K562 (cell line): ENCODE data around the gene SIRT7. TPM values are rescaled to one million over a fixed set of nuclear protein-coding genes. Genes with fewer than 3 reads are reported as not detected.
A peak's percentile ranks its signal among the peaks of the same experiment; 100 is the strongest.

Experiments used
- CHD7 ChIP-seq: fragments of 200-600 bp; sonication (generic); IDR thresholded peaks from one replicate; pipeline ENCODE4 v1.6.1; 2012; ENCODE audit warnings: mild to moderate bottlenecking, low read depth, low read length, inconsistent platforms
- DEAF1 ChIP-seq: fragments of 450-650 bp; formaldehyde crosslinking; IDR thresholded peaks from 2 replicates; pipeline ENCODE4 v1.4.0; 2020; ENCODE audit warnings: mild to moderate bottlenecking, moderate library complexity
- ETV1 ChIP-seq: fragments of 450-650 bp; conservative IDR thresholded peaks from 2 replicates; pipeline ENCODE4 v1.6.1; 2016; ENCODE audit warnings: missing genetic modification characterization, control low read depth, low read depth, missing compliant biosample characterization
- KHSRP ChIP-seq: fragments of 450-650 bp; IDR thresholded peaks from 2 replicates; pipeline ENCODE4 v1.6.1; 2017
- LCOR ChIP-seq: sonication (generic); formaldehyde crosslinking; IDR thresholded peaks from 2 replicates; pipeline ENCODE4 v1.8.0; 2022; ENCODE audit warnings: mild to moderate bottlenecking, missing genetic modification reagents
- MAZ ChIP-seq, 2 experiments: fragments of 450-650 bp in 1 of 2; sonication (generic) in 1 of 2; formaldehyde crosslinking; IDR thresholded peaks in 1 of 2; conservative IDR thresholded peaks in 1 of 2; 2 replicates each; pipeline versions ENCODE4 v1.4.0 to v1.5.0; 2020; ENCODE audit warnings: mild to moderate bottlenecking in 1 of 2, missing genetic modification reagents in 1 of 2
- RBM14 ChIP-seq: fragments of 200-400 bp; formaldehyde crosslinking; IDR thresholded peaks from 2 replicates; pipeline ENCODE4 v1.6.1; 2018; ENCODE audit warnings: low read depth, mild to moderate bottlenecking, low read length, moderate library complexity, borderline replicate concordance; ENCODE audit not compliant: insufficient read depth
- RFX7 ChIP-seq: fragments of 250-450 bp; sonication (Bioruptor Pico); IDR thresholded peaks from 2 replicates; pipeline ENCODE4 v1.5.1; 2021; ENCODE audit warnings: mild to moderate bottlenecking
- RNF2 ChIP-seq: sonication (generic); IDR thresholded peaks from 2 replicates; pipeline ENCODE4 v1.6.1; 2016
- SMARCA5 ChIP-seq: fragments of 450-650 bp; IDR thresholded peaks from 2 replicates; pipeline ENCODE4 v1.6.1; 2016
- THRAP3 ChIP-seq: fragments of 450-650 bp; IDR thresholded peaks from 2 replicates; pipeline ENCODE4 v1.6.1; 2016; ENCODE audit warnings: mild to moderate bottlenecking, inconsistent platforms, borderline replicate concordance
- polyA plus RNA-seq, 8 experiments: library from polyadenylated mRNA; depleted of rRNA in 4 of 8; stranded (reverse) in 5 of 8; unstranded in 3 of 8; fragments of >200 nt; fragmentation: Nextera tagmentation in 2 of 8; fragmentation: Illumina TruSeq in 1 of 8; extraction: Ambion mirVana in 2 of 8; extraction: Trizol in 1 of 8; gene quantifications; 2 replicates each; pipeline versions ENCODE4 v1.2.1 to v1.2.3, GENCODE V29; 2011 to 2014; ENCODE audit warnings: inconsistent platforms in 1 of 8, missing spikeins in 1 of 8
- total RNA-seq, 7 experiments: library from RNA; depleted of rRNA in 6 of 7; stranded (reverse); fragments of >200 nt in 6 of 7; fragmentation: Illumina TruSeq in 2 of 7; extraction: Trizol in 2 of 7; gene quantifications; 2 replicates each; pipeline versions ENCODE4 v1.2.1 to v1.2.3, GENCODE V29; 2011 to 2021; ENCODE audit warnings: low replicate concordance in 1 of 7
- TF ChIP-seq, protein P1 (sequence below): fragments of 450-650 bp; IDR thresholded peaks from 2 replicates; pipeline ENCODE4 v1.6.1; 2014; ENCODE audit warnings: low read depth, mild to moderate bottlenecking, moderate library complexity, borderline replicate concordance

The SIRT7 gene
- total and polyA plus RNA-seq, 9 of the 15 experiments (the other 6 are each of a cell fraction or from before 2014, with no cell fraction given): 1.6 to 54.8 (median 20.3) TPM

DNA sequence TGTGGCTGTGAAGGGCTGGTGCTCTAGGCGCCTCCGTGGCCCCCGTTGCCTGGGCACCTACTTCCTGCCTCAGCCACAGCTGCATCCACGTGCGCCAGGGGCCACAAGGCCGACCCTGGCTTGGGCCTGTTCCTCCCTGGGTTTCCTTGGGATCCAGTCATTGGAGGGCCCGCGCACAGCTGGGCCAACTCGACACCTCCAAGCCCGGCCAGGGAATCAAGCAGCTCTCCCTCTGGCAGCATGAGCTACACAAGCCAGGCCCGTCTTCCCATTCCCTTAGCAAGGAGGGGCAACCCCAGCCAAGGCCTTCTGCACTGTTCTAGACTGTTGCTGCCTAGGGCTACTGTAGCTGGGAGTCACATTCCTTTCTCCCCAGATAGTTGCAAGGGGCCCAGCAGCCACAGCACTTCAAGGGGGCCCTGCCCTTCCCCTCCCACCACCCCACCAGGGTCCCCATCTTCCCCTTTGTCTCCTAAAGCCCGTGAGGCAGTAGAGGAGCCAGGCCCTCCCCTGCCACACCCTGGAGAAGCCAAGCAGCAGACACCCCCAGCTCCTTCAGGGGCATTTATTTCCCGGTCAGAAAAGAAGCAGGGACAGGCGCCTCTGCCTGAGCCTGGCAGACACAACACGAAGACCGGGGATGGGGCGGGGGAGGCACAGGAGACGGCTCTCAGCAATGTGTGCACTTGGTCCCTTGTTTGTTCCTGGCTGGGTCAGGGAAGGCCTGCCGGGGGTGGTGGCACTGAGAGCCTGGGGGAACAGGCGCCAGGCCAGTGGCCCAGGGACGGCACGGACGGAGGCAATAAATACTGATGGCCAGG, 50.6 kb downstream of the SIRT7 start (continued):
- TF ChIP-seq CHD7 (peak; percentile 0), LCOR (CRISPR knock-in tag) (no peak), MAZ (CRISPR knock-in tag; conservative IDR thresholded peaks at IDR 0.05 in 1 of 2, IDR thresholded peaks at IDR 0.05 in 1 of 2) (peak; percentile 15 to 23; a peak in 1 of 4 replicates), ETV1 (tag) (no peak; the same call in 1 of the 2 replicates), KHSRP (no peak), RBM14 (peak; percentile 95; the same call in 1 of the 2 replicates), SMARCA5 (no peak), RNF2 (no peak), THRAP3 (0 out of 2 replicates have a peak, but pooled peaks have one; percentile 7), RFX7 (CRISPR knock-in tag) (peak; percentile 21; the same call in 1 of the 2 replicates), DEAF1 (CRISPR knock-in tag) (no peak)
- TF ChIP-seq, protein P1, sequence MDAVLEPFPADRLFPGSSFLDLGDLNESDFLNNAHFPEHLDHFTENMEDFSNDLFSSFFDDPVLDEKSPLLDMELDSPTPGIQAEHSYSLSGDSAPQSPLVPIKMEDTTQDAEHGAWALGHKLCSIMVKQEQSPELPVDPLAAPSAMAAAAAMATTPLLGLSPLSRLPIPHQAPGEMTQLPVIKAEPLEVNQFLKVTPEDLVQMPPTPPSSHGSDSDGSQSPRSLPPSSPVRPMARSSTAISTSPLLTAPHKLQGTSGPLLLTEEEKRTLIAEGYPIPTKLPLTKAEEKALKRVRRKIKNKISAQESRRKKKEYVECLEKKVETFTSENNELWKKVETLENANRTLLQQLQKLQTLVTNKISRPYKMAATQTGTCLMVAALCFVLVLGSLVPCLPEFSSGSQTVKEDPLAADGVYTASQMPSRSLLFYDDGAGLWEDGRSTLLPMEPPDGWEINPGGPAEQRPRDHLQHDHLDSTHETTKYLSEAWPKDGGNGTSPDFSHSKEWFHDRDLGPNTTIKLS: no peak
